NT2/D1 (cell line): ENCODE results near the gene ARID1B.

Source experiments
- SUZ12 ChIP-seq: IDR thresholded peaks from 2 replicates; pipeline ENCODE4 v1.6.1; 2011; ENCODE audit not compliant: insufficient read length, insufficient read depth; ENCODE audit errors: extremely low read depth
- YY1 ChIP-seq: IDR thresholded peaks from 2 replicates; pipeline ENCODE4 v1.6.1; 2011; ENCODE audit not compliant: insufficient read length, insufficient read depth

DNA sequence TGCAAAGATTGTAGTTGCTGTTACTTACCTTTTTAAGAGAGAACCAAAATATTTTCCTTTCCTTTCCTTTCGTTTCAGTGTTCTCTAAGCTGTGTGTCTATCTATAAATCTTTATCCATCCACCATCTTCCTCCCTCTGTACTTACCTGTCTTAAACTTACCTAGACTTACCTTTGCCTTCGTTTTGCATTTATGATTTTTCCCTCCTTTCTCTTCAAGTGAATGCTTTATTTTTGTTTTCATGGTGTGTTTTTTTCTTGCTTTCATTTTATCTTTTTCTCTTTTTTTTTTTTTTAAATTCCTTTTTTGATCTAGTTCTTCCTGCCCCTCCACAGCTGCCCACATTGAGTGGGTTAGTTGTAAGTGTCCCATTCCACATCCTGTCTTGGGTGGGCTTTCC is 26.2 kb downstream of the ARID1B start:
- TF ChIP-seq YY1 (no peak), SUZ12 (no peak)
